ENCODE results near the gene TRIB2. TPM values are rescaled to one million over a fixed set of nuclear protein-coding genes. Genes with fewer than 3 reads are reported as not detected.

Gene TRIB2
- total RNA-seq, 1 donor from 2014 or later = 184 TPM

GRCh38 chr2:12730265-12730664 lies 13.5 kb downstream of the TRIB2 start:
- no peak for ATAC-seq
- intact Hi-C loops (cut with DNase I) = no loop called here
- no peak for DNase-seq (ENCODE audit: low spot score)

DNA sequence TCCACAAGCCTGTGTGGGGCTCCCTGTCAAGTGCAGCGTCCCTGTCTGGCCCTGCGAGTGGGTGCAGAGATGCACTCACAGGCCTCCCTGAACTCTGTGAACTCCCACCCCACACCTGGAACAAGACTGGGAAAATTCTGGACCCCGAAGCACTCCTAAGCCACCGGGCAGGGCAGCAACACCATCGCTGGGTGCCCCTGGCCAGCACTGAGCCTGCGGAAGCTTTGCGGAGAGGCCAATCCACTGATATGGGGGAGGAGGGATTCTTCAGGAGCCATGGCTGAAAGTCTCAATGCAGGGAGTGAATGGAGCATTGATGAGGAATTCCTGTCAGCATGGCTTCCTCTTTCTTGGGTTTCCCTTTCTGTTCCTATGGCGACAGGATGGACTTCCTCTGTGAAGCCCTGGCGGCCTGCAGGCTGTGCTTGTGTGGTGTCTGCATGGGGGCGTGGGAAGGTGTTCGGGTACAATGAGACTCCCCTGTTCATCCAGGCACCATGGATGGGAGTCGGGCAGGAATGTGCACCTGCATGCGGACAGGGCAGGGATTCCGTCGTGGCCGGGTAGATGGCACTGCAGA lies 15.1 kb downstream of the TRIB2 start:
- intact Hi-C loops (cut with DNase I) = no loop called here
- DNase-seq (ENCODE audit: low spot score) = no peak
- ATAC-seq = no peak

DNA sequence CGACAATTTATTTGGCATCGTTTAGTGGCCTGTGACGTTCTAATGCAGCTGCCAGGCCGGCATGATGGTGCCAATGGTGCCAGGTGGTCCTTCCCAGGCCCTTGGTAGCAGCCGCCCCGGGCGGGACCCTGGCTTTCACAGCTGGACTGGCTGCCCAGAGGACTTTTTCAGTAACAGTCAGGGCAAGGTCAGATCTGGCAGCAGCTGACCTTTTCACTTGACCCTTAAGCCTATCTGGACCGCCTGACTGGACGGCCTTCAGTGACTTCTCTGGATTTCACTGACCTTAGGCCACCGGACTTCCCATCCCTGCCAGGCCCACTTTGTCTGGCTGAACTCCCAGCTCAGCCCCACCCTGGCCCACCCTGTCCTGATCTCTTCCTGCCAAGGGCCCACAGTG lies 15.9 kb downstream of the TRIB2 start:
- DNase-seq (ENCODE audit: low spot score) = no peak
- ATAC-seq = peak; percentile 78
- intact Hi-C loops (cut with DNase I) = no loop called here

GRCh38 chr2:12733846-12734245 lies 17.1 kb downstream of the TRIB2 start:
- ATAC-seq = peak; percentile 25
- DNase-seq (ENCODE audit: low spot score) = no peak
- intact Hi-C loops (cut with DNase I) = no loop called here

GRCh38 chr2:12734914-12735654 lies 18.3 kb downstream of the TRIB2 start:
- DNase-seq (ENCODE audit: low spot score) = no peak
- intact Hi-C loops (cut with DNase I) = no loop called here
- peak; percentile 76 for ATAC-seq

GRCh38 chr2:12737297-12737696 lies 20.6 kb downstream of the TRIB2 start:
- ATAC-seq = no peak
- intact Hi-C loops (cut with DNase I) = no loop called here

GRCh38 chr2:12737738-12738485 lies 21.2 kb downstream of the TRIB2 start:
- peak; percentile 72 for ATAC-seq

More at GRCh38 chr2:12737297-12737696, 20.6 kb downstream of the TRIB2 start:
- no peak for DNase-seq (ENCODE audit: low spot score)

GRCh38 chr2:12739721-12740254 lies 23.1 kb downstream of the TRIB2 start:
- ATAC-seq = no peak
- intact Hi-C loops (cut with DNase I) = no loop called here
- no peak for DNase-seq (ENCODE audit: low spot score)

More at GRCh38 chr2:12737738-12738485, 21.2 kb downstream of the TRIB2 start:
- DNase-seq (ENCODE audit: low spot score) = no peak
- intact Hi-C loops (cut with DNase I) = no loop called here

DNA sequence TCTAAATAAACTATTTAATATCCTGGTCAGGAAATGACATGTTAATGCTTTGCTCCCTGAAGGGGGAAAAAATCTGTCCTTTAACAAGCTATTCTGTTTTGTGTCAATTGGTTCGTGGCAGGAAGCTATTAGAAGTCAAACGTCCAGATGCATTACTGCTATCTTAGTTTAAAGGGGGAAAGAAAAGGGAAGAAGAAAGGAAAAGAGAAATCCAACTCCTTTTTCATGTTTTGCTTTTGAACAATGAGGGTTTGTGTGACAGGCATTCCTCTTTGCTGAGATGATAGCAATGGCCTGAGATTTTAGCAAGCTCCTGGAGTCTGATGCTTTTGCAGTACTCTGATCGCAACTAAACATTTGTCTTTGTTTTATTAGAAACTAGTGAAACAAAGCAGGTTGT lies 24.6 kb downstream of the TRIB2 start:
- intact Hi-C loops (cut with DNase I) = no loop called here
- DNase-seq (ENCODE audit: low spot score) (no peak), ATAC-seq (no peak)

DNA sequence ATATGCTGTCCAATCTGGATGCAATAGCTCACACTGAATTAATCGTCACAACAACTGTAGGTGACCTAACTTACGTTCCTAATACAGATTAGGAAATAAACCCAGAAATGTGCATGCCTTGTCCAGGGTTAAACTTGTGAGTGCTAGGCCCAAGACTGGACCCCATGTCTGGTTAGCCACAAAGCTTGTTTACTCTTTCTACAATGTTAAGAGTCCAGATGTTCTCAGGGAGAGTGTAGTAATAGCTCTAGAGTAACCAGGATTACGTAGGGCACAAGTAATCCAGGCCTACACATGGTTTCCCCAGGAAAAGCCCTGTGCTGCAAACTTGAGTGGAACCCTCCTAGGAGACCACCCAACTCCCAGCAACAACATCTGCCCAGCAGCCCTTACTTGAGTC lies 26.2 kb downstream of the TRIB2 start:
- DNase-seq (ENCODE audit: low spot score) (no peak), ATAC-seq (peak; percentile 27)
- intact Hi-C loops (cut with DNase I) = no loop called here

- ATAC-seq = no peak
- intact Hi-C loops (cut with DNase I) = no loop called here
Observed at GRCh38 chr2:12750166-12750905, 33.6 kb downstream of the TRIB2 start.

DNA sequence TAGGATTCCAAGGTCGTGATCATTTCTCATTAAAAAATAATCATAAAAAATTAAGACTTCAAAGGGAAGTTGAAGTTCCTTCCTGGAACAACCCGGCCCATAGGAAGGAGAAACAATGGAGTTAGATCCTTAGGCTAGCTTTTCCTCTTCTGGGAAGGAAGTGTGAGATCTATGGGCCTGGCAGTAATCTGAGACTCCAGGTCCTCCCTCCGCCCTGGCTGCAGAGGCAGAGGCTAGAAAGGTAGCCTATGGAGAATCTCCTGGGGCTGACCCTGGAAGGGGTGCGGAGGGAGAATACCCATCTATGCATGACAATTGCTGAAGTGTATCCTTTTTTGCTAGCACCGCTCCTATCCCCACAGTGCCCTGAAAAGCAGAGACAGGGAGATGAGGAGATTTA lies 37.9 kb downstream of the TRIB2 start:
- DNase-seq (ENCODE audit: low spot score) = no peak
- ATAC-seq = no peak
- intact Hi-C loops (cut with DNase I) = no loop called here

More at GRCh38 chr2:12750166-12750905, 33.6 kb downstream of the TRIB2 start:
- no peak for DNase-seq (ENCODE audit: low spot score)

DNA sequence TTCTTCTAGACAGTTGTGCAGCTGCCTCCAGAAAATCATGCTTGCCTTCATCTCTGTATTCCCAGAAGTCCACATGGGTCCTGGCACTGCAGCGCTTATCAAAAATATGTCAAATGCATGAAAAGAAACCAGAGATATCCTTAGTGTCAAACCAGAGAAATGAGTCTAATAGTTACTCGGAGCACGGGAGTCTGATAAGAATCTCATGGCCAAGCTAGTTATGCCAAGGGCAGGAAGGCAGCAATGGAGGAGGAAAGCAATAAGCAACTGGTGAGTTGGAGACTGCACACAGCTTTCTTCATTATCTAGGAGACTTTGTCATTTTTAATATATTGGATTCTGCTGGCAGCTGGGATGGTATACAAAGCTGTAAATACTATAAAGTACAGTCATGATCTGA lies 38.6 kb downstream of the TRIB2 start:
- ATAC-seq (no peak), DNase-seq (ENCODE audit: low spot score) (no peak)
- intact Hi-C loops (cut with DNase I) = no loop called here

- ATAC-seq = peak; percentile 72
- intact Hi-C loops (cut with DNase I) = no loop called here
- no peak for DNase-seq (ENCODE audit: low spot score)
Observed at GRCh38 chr2:12759248-12759647, 42.5 kb downstream of the TRIB2 start.

GRCh38 chr2:12761104-12761503 lies 44.4 kb downstream of the TRIB2 start:
- intact Hi-C loops (cut with DNase I) = no loop called here
- no peak for DNase-seq (ENCODE audit: low spot score)
- no peak for ATAC-seq

DNA sequence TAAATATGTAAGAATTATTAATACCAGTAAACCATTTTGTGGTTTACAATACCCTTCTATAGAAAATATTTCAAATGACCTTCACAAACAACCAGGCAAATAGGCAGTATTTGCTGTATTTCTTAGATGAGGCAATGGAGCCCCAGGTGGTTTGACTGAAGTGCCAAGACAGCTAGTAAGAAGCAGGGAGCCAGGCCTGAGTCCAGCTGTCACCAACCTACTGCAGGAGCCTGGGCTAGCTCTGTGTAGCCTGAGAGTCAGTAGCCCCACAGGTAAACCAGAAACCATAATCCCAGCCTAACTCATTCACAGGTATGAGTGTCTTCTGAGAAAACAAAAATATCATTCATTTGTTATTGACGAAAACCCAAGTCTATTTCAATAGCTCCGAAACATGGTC lies 45.6 kb downstream of the TRIB2 start:
- intact Hi-C loops (cut with DNase I) = no loop called here
- DNase-seq (ENCODE audit: low spot score) (no peak), ATAC-seq (no peak)

DNA sequence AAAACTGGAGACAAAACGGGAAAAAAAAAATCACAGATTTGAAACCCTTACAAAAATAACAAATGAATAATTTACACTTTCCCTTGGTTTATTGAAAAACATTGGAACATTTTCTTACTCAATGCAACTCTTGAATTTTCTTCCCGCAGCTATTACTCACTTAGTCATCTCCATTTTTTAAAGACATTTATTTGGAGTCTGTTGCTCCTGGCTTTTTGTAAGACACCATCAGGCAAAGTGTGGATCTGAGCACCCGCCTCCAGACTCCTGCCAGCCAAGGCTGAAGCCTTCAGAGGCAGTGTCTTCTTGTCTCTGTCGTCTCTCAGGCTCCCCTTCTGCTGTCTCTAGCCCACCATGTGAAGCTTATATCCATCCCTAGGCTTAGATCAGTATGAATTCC lies 46.2 kb downstream of the TRIB2 start:
- no peak for DNase-seq (ENCODE audit: low spot score)
- intact Hi-C loops (cut with DNase I) = no loop called here

GRCh38 chr2:12763486-12763885 lies 46.8 kb downstream of the TRIB2 start:
- ATAC-seq = no peak

More for the DNA sequence above, 46.2 kb downstream of the TRIB2 start:
- ATAC-seq = no peak

DNA sequence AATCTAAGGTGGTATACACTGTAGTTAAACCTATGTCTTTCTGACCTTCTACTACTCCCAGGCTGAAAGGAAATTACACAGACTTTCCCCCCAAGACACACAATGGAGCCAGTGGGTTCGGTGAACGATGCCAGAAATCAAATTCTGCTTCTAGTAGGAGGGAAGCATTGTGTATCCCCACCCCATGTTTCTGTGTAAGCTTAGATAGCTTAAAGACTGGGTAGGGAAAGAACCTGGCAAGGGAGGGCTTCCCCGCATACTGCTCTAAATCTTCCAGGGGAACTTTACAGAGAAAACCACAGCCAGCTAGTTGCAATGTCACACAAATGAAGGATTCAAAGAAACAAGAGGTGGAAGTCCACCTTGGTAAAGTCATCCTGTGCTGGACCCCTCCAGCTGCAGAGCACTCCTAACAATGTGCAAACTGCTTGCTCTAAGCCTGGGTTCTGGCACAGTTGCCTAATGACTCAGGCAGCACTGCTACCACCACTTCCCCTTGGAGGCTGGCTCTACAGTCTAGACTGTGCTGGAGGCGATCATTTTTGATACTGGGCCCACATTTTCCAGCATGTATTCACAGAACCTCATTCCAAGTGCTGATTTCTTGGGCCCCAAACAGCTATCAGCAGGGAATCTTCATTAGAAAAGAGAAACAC lies 47.5 kb downstream of the TRIB2 start:
- ATAC-seq = no peak
- no peak for DNase-seq (ENCODE audit: low spot score)
- intact Hi-C loops (cut with DNase I) = no loop called here

More at GRCh38 chr2:12763486-12763885, 46.8 kb downstream of the TRIB2 start:
- intact Hi-C loops (cut with DNase I) = no loop called here
- DNase-seq (ENCODE audit: low spot score) = no peak

Measured in sciatic nerve (tissue), 2 donors.